ENCODE results near the gene ACOX3. TPM values are rescaled to one million over a fixed set of nuclear protein-coding genes. Genes with fewer than 3 reads are reported as not detected.
A peak's percentile ranks its signal among the peaks of the same experiment; 100 is the strongest.

ACOX3 gene
- polyA plus RNA-seq, 2 donors, result 31.8 to 36.1 TPM

- Histone ChIP-seq H3K27me3 (ENCODE audit: control insufficient read depth in 1 of 2, insufficient read depth in 2 of 2, low read length in 2 of 2) (no peaks in the 10 kb centered on the region), H3K4me3 (ENCODE audit: low read depth in 1 of 2, low read length in 2 of 2) (no peak overlapping the region), H3K36me3 (ENCODE audit: control insufficient read depth in 2 of 2, insufficient read depth in 2 of 2, low read length in 1 of 2) (peaks cover 15 to 31% of the 10 kb centered on the region in 2 donors), H3K9me3 (ENCODE audit: control insufficient read depth in 2 of 2, insufficient read depth in 1 of 2, low read depth in 1 of 2, low read length in 1 of 2) (no peaks in the 10 kb centered on the region), H3K4me1 (ENCODE audit: control insufficient read depth in 2 of 2, insufficient read depth in 2 of 2, low read length in 1 of 2) (no peaks in the 10 kb centered on the region), H3K27ac (ENCODE audit: low read depth in 2 of 2, low read length in 1 of 2) (no peak overlapping the region)
- 62 to 74% methylated on average over 9 of the region's 9 CpGs for WGBS, 2 donors
These were observed 17.2 kb upstream of the ACOX3 start for GRCh38 chr4:8457646-8458252.

- Histone ChIP-seq H3K27ac (ENCODE audit: low read depth in 2 of 2, low read length in 1 of 2) (no peak overlapping the region), H3K9me3 (ENCODE audit: control insufficient read depth in 2 of 2, insufficient read depth in 1 of 2, low read depth in 1 of 2, low read length in 1 of 2) (no peaks in the 10 kb centered on the region), H3K36me3 (ENCODE audit: control insufficient read depth in 2 of 2, insufficient read depth in 2 of 2, low read length in 1 of 2) (peaks cover 18 to 30% of the 10 kb centered on the region in 2 donors), H3K4me1 (ENCODE audit: control insufficient read depth in 2 of 2, insufficient read depth in 2 of 2, low read length in 1 of 2) (peaks cover 0 to 2% of the 10 kb centered on the region in 2 donors), H3K27me3 (ENCODE audit: control insufficient read depth in 1 of 2, insufficient read depth in 2 of 2, low read length in 2 of 2) (no peaks in the 10 kb centered on the region), H3K4me3 (ENCODE audit: low read depth in 1 of 2, low read length in 2 of 2) (no peak overlapping the region)
- WGBS, 2 donors, result 83 to 91% methylated on average over 3 of the region's 3 CpGs
These were observed 13.4 kb upstream of the ACOX3 start for GRCh38 chr4:8453957-8454356.

- H3K4me1 ChIP-seq (ENCODE audit: control insufficient read depth in 2 of 2, insufficient read depth in 2 of 2, low read length in 1 of 2), result peaks cover 0 to 2% of the 10 kb centered on the region in 2 donors
- 81% methylated on average over 11 of the region's 11 CpGs for WGBS, 2 donors
- peaks cover 24 to 42% of the 10 kb centered on the region in 2 donors for H3K36me3 ChIP-seq (ENCODE audit: control insufficient read depth in 2 of 2, insufficient read depth in 2 of 2, low read length in 1 of 2)
- no peaks in the 10 kb centered on the region for H3K27me3 ChIP-seq (ENCODE audit: control insufficient read depth in 1 of 2, insufficient read depth in 2 of 2, low read length in 2 of 2)
- H3K4me3 ChIP-seq (ENCODE audit: low read depth in 1 of 2, low read length in 2 of 2), result no peak overlapping the region
- peak overlapping the region; percentile 81 to 83 for H3K27ac ChIP-seq (ENCODE audit: low read depth in 2 of 2, low read length in 1 of 2)
- H3K9me3 ChIP-seq (ENCODE audit: control insufficient read depth in 2 of 2, insufficient read depth in 1 of 2, low read depth in 1 of 2, low read length in 1 of 2), result no peaks in the 10 kb centered on the region
These were observed 11.1 kb upstream of the ACOX3 start for GRCh38 chr4:8451440-8452182.

- WGBS, 2 donors, result 80 to 83% methylated on average over 3 of the region's 3 CpGs
- Histone ChIP-seq H3K27ac (ENCODE audit: low read depth in 2 of 2, low read length in 1 of 2) (no peak overlapping the region), H3K9me3 (ENCODE audit: control insufficient read depth in 2 of 2, insufficient read depth in 1 of 2, low read depth in 1 of 2, low read length in 1 of 2) (no peaks in the 10 kb centered on the region), H3K27me3 (ENCODE audit: control insufficient read depth in 1 of 2, insufficient read depth in 2 of 2, low read length in 2 of 2) (no peaks in the 10 kb centered on the region), H3K36me3 (ENCODE audit: control insufficient read depth in 2 of 2, insufficient read depth in 2 of 2, low read length in 1 of 2) (peaks cover 7 to 22% of the 10 kb centered on the region in 2 donors), H3K4me1 (ENCODE audit: control insufficient read depth in 2 of 2, insufficient read depth in 2 of 2, low read length in 1 of 2) (peaks cover 0 to 6% of the 10 kb centered on the region in 2 donors), H3K4me3 (ENCODE audit: low read depth in 1 of 2, low read length in 2 of 2) (no peak overlapping the region)
These were observed 5.6 kb upstream of the ACOX3 start for GRCh38 chr4:8446122-8446521.

DNA sequence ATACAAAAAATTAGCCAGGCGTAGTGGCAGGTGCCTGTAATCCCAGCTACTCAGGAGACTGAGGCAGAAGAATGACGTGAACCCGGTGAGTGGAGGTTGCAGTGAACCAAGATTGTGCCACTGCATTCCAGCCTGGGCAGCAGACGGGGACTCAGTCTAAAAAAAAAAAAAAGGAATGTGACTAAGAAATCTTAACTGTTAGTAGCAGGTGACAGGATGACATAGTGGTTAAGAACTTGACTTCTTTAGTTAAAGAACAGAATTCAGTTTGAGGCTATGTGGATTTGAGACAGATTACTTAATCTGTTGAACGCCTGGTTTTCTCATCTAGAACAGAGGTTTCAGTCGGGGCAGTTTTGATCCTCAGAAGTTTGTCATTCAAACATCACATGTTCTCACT is 3.3 kb upstream of the ACOX3 start:
- Histone ChIP-seq H3K4me1 (ENCODE audit: control insufficient read depth in 2 of 2, insufficient read depth in 2 of 2, low read length in 1 of 2) (peaks cover 0 to 6% of the 10 kb centered on the region in 2 donors), H3K4me3 (ENCODE audit: low read depth in 1 of 2, low read length in 2 of 2) (no peak overlapping the region), H3K27ac (ENCODE audit: low read depth in 2 of 2, low read length in 1 of 2) (no peak overlapping the region), H3K9me3 (ENCODE audit: control insufficient read depth in 2 of 2, insufficient read depth in 1 of 2, low read depth in 1 of 2, low read length in 1 of 2) (no peaks in the 10 kb centered on the region), H3K36me3 (ENCODE audit: control insufficient read depth in 2 of 2, insufficient read depth in 2 of 2, low read length in 1 of 2) (peaks cover 7 to 18% of the 10 kb centered on the region in 2 donors), H3K27me3 (ENCODE audit: control insufficient read depth in 1 of 2, insufficient read depth in 2 of 2, low read length in 2 of 2) (no peaks in the 10 kb centered on the region)
- WGBS, 2 donors, result 79 to 82% methylated on average over 6 of the region's 6 CpGs

GRCh38 chr4:8442596-8443358 is 2.3 kb upstream of the ACOX3 start:
- H3K36me3 ChIP-seq (ENCODE audit: control insufficient read depth in 2 of 2, insufficient read depth in 2 of 2, low read length in 1 of 2), result peaks cover 0 to 7% of the 10 kb centered on the region in 2 donors
- peak overlapping the region in 1 of 2 donors; percentile 87 for H3K4me3 ChIP-seq (ENCODE audit: low read depth in 1 of 2, low read length in 2 of 2)
- WGBS, 2 donors, result 83 to 85% methylated on average over 10 of the region's 10 CpGs
- peaks cover 0 to 6% of the 10 kb centered on the region in 2 donors for H3K4me1 ChIP-seq (ENCODE audit: control insufficient read depth in 2 of 2, insufficient read depth in 2 of 2, low read length in 1 of 2)
- H3K9me3 ChIP-seq (ENCODE audit: control insufficient read depth in 2 of 2, insufficient read depth in 1 of 2, low read depth in 1 of 2, low read length in 1 of 2), result no peaks in the 10 kb centered on the region
- H3K27me3 ChIP-seq (ENCODE audit: control insufficient read depth in 1 of 2, insufficient read depth in 2 of 2, low read length in 2 of 2), result no peaks in the 10 kb centered on the region
- no peak overlapping the region for H3K27ac ChIP-seq (ENCODE audit: low read depth in 2 of 2, low read length in 1 of 2)

GRCh38 chr4:8441499-8442091 is 1.1 kb upstream of the ACOX3 start:
- no peaks in the 10 kb centered on the region for H3K9me3 ChIP-seq (ENCODE audit: control insufficient read depth in 2 of 2, insufficient read depth in 1 of 2, low read depth in 1 of 2, low read length in 1 of 2)
- H3K36me3 ChIP-seq (ENCODE audit: control insufficient read depth in 2 of 2, insufficient read depth in 2 of 2, low read length in 1 of 2), result peaks cover 0 to 2% of the 10 kb centered on the region in 2 donors
- H3K4me1 ChIP-seq (ENCODE audit: control insufficient read depth in 2 of 2, insufficient read depth in 2 of 2, low read length in 1 of 2), result peaks cover 0 to 6% of the 10 kb centered on the region in 2 donors
- WGBS, 2 donors, result 33 to 51% methylated on average over 17 of the region's 17 CpGs
- no peaks in the 10 kb centered on the region for H3K27me3 ChIP-seq (ENCODE audit: control insufficient read depth in 1 of 2, insufficient read depth in 2 of 2, low read length in 2 of 2)
- no peak overlapping the region for H3K27ac ChIP-seq (ENCODE audit: low read depth in 2 of 2, low read length in 1 of 2)
- peak overlapping the region; percentile 87 to 98 for H3K4me3 ChIP-seq (ENCODE audit: low read depth in 1 of 2, low read length in 2 of 2)

DNA sequence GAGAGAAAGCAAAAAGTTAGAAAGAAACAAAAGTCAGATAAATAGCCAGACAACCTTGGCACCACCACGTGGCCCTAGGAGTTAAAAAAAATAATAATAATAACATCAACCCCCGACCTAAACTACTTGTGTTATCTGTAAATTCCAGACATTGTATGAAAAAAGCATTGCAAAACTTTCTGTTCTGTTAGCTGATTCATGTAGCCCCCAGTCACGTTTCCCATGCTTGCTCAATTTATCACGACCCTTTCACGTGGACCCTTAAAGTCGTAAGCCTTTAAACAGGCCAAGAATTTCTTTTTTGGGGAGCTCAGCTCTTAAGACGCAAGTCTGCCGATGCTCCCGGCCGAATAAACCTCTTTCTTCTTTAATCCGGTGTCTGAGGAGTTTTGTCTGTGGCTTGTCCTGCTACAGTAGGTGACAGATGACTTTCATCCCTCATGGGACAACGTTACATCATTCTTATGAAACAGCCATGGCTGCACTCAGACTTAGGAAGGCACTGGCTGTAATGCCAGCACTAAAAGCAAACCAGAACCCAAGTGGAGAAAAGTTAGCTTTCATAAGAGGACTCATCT is 520 bp downstream of the ACOX3 start:
- 20 to 32% methylated on average over 12 of the region's 12 CpGs for WGBS, 2 donors

GRCh38 chr4:8439168-8439567 is 1.4 kb downstream of the ACOX3 start:
- Histone ChIP-seq H3K4me3 (ENCODE audit: low read depth in 1 of 2, low read length in 2 of 2) (peak overlapping the region in 1 of 2 donors; percentile 87), H3K9me3 (ENCODE audit: control insufficient read depth in 2 of 2, insufficient read depth in 1 of 2, low read depth in 1 of 2, low read length in 1 of 2) (no peaks in the 10 kb centered on the region), H3K36me3 (ENCODE audit: control insufficient read depth in 2 of 2, insufficient read depth in 2 of 2, low read length in 1 of 2) (no peaks in the 10 kb centered on the region), H3K27me3 (ENCODE audit: control insufficient read depth in 1 of 2, insufficient read depth in 2 of 2, low read length in 2 of 2) (no peaks in the 10 kb centered on the region), H3K27ac (ENCODE audit: low read depth in 2 of 2, low read length in 1 of 2) (peak overlapping the region in 1 of 2 donors; percentile 98), H3K4me1 (ENCODE audit: control insufficient read depth in 2 of 2, insufficient read depth in 2 of 2, low read length in 1 of 2) (peaks cover 0 to 11% of the 10 kb centered on the region in 2 donors)
- 37 to 39% methylated on average over 3 of the region's 3 CpGs for WGBS, 2 donors

More for the DNA sequence above, 520 bp downstream of the ACOX3 start:
- Histone ChIP-seq H3K36me3 (ENCODE audit: control insufficient read depth in 2 of 2, insufficient read depth in 2 of 2, low read length in 1 of 2) (no peaks in the 10 kb centered on the region), H3K4me1 (ENCODE audit: control insufficient read depth in 2 of 2, insufficient read depth in 2 of 2, low read length in 1 of 2) (peaks cover 0 to 11% of the 10 kb centered on the region in 2 donors), H3K9me3 (ENCODE audit: control insufficient read depth in 2 of 2, insufficient read depth in 1 of 2, low read depth in 1 of 2, low read length in 1 of 2) (no peaks in the 10 kb centered on the region), H3K4me3 (ENCODE audit: low read depth in 1 of 2, low read length in 2 of 2) (peak overlapping the region; percentile 87 to 98), H3K27me3 (ENCODE audit: control insufficient read depth in 1 of 2, insufficient read depth in 2 of 2, low read length in 2 of 2) (no peaks in the 10 kb centered on the region), H3K27ac (ENCODE audit: low read depth in 2 of 2, low read length in 1 of 2) (peak overlapping the region; percentile 98)
